IMR-90 (cell line): ENCODE results near the gene ACOXL. TPM values are rescaled to one million over a fixed set of nuclear protein-coding genes. Genes with fewer than 3 reads are reported as not detected.
A peak's percentile ranks its signal among the peaks of the same experiment; 100 is the strongest.

Experiments
- ATAC-seq: fragments of 200-7000 bp; cut with Tn5 transposase; 2 replicates; pipeline ENCODE4 v1.9.1; 2020; ENCODE audit warnings: low read depth, mild to moderate bottlenecking, moderate library complexity
- BruUV-seq: library from RNA; stranded (reverse); fragments of 400-500 nt; replicated peaks from 2 replicates; lab custom pipeline; 2021; lab: Mats Ljungman, UMichigan
- CTCF ChIA-PET: fragments of 300-600 bp; formaldehyde crosslinking; extraction: SDS; loops from one replicate; lab custom pipeline; 2021; ENCODE audit warnings: antibody characterized with exemption; lab: Yijun Ruan, JAX
- POLR2A ChIA-PET: fragments of 300-600 bp; sonication (Branson Sonifier 250); formaldehyde crosslinking; loops from one replicate; lab custom pipeline; 2022; ENCODE audit warnings: antibody characterized with exemption; ENCODE audit not compliant: unreplicated experiment; lab: Charles Lee
- DNase-seq: peaks from one replicate; pipeline ENCODE4 v3.0.0; 2013
- H2AFZ ChIP-seq: replicated peaks from 2 replicates; pipeline ENCODE3; 2013; ENCODE audit warnings: low read length, mild to moderate bottlenecking; ENCODE audit not compliant: poor library complexity
- H2AK5ac ChIP-seq: 2 replicates; pipeline ENCODE4 v1.6.1; 2013; ENCODE audit warnings: low read depth, low read length, inconsistent platforms
- H2AK9ac ChIP-seq: replicated peaks from 2 replicates; pipeline ENCODE3; 2013; ENCODE audit warnings: mild to moderate bottlenecking, low read depth, low read length, moderate library complexity; ENCODE audit not compliant: poor library complexity
- H2BK120ac ChIP-seq: 2 replicates; pipeline ENCODE4 v1.6.1; 2013; ENCODE audit warnings: low read depth, low read length, inconsistent platforms
- H2BK15ac ChIP-seq: 3 replicates; pipeline ENCODE4 v1.6.1; 2013; ENCODE audit warnings: low read depth, low read length, inconsistent platforms
- H2BK20ac ChIP-seq: 2 replicates; pipeline ENCODE4 v1.6.1; 2013; ENCODE audit warnings: low read depth, mild to moderate bottlenecking, inconsistent platforms, low read length, moderate library complexity
- H2BK5ac ChIP-seq: 2 replicates; pipeline ENCODE4 v1.6.1; 2013; ENCODE audit warnings: mild to moderate bottlenecking, low read depth, low read length, inconsistent platforms; ENCODE audit not compliant: poor library complexity, severe bottlenecking
- H3K14ac ChIP-seq: replicated peaks from 2 replicates; pipeline ENCODE4 v1.6.1; 2013; ENCODE audit warnings: low read depth, low read length, inconsistent platforms
- H3K18ac ChIP-seq: 2 replicates; pipeline ENCODE4 v1.6.1; 2013; ENCODE audit warnings: low read depth, low read length, control low read depth
- H3K23ac ChIP-seq: 2 replicates; pipeline ENCODE4 v1.6.1; 2013; ENCODE audit warnings: low read depth, low read length, inconsistent platforms
- H3K27ac ChIP-seq: 2 replicates; pipeline ENCODE4 v1.5.1; 2013; ENCODE audit warnings: mild to moderate bottlenecking, control low read depth, low read length; ENCODE audit not compliant: insufficient read depth
- H3K27me3 ChIP-seq: 2 replicates; pipeline ENCODE4 v1.6.1; 2013; ENCODE audit warnings: low read length; ENCODE audit not compliant: control insufficient read depth, insufficient read depth
- H3K36me3 ChIP-seq: 2 replicates; pipeline ENCODE4 v1.6.1; 2013; ENCODE audit warnings: low read length, mixed read lengths; ENCODE audit not compliant: control insufficient read depth, insufficient read depth
- H3K4ac ChIP-seq: 2 replicates; pipeline ENCODE4 v1.6.1; 2013; ENCODE audit warnings: low read depth, low read length, inconsistent platforms
- H3K4me1 ChIP-seq: 2 replicates; pipeline ENCODE4 v1.6.1; 2013; ENCODE audit warnings: low read length, mixed read lengths; ENCODE audit not compliant: control insufficient read depth, insufficient read depth
- H3K4me2 ChIP-seq: 2 replicates; pipeline ENCODE4 v1.6.1; 2013; ENCODE audit warnings: low read depth, mild to moderate bottlenecking, control low read depth, low read length, moderate library complexity
- H3K4me3 ChIP-seq: 2 replicates; pipeline ENCODE4 v1.5.1; 2013; ENCODE audit warnings: low read depth, mild to moderate bottlenecking, control low read depth, low read length, moderate library complexity; ENCODE audit not compliant: insufficient read depth
- H3K56ac ChIP-seq: 2 replicates; pipeline ENCODE4 v1.6.1; 2013; ENCODE audit warnings: low read length, inconsistent platforms; ENCODE audit not compliant: insufficient read depth; ENCODE audit errors: extremely low read depth
- H3K79me1 ChIP-seq, 2 experiments: 2 replicates each; pipeline ENCODE4 v1.6.1; 2013; ENCODE audit warnings: low read length in 2 of 2, inconsistent platforms in 1 of 2, low read depth in 1 of 2
- H3K9ac ChIP-seq: 2 replicates; pipeline ENCODE4 v1.6.1; 2013; ENCODE audit warnings: low read depth, low read length, control low read depth
- H3K9me1 ChIP-seq: 2 replicates; pipeline ENCODE4 v1.6.1; 2013; ENCODE audit warnings: low read length, inconsistent platforms; ENCODE audit not compliant: insufficient read depth
- H3K9me3 ChIP-seq: 2 replicates; pipeline ENCODE4 v1.6.1; 2013; ENCODE audit warnings: low read length; ENCODE audit not compliant: control insufficient read depth, insufficient read depth
- H4K20me1 ChIP-seq: 2 replicates; pipeline ENCODE4 v1.6.1; 2013; ENCODE audit warnings: low read length, inconsistent platforms; ENCODE audit not compliant: insufficient read depth
- H4K5ac ChIP-seq: 2 replicates; pipeline ENCODE4 v1.6.1; 2013; ENCODE audit warnings: mild to moderate bottlenecking, low read depth, low read length, control low read depth
- H4K8ac ChIP-seq, 2 experiments: 2 replicates each; pipeline ENCODE4 v1.6.1; 2013; ENCODE audit warnings: low read depth in 2 of 2, low read length in 2 of 2, control low read depth in 1 of 2, inconsistent platforms in 1 of 2
- H4K91ac ChIP-seq: 2 replicates; pipeline ENCODE4 v1.6.1; 2013; ENCODE audit warnings: low read depth, low read length, inconsistent platforms; ENCODE audit not compliant: insufficient read depth
- BHLHE40 ChIP-seq: fragments of 150-350 bp; IDR thresholded peaks from 2 replicates; pipeline ENCODE4 v1.6.1; 2016; ENCODE audit warnings: mild to moderate bottlenecking, low read depth, low read length
- CEBPB ChIP-seq: IDR thresholded peaks from 2 replicates; pipeline ENCODE4 v1.6.1; 2012; ENCODE audit warnings: low read depth, low read length, improper control_type of control experiment
- CHD1 ChIP-seq: IDR thresholded peaks from 2 replicates; pipeline ENCODE4 v1.6.1; 2012; ENCODE audit warnings: low read depth, low read length, improper control_type of control experiment
- FOS ChIP-seq: fragments of 150-350 bp; IDR thresholded peaks from 2 replicates; pipeline ENCODE4 v1.6.1; 2016; ENCODE audit warnings: low read depth, low read length
- MAFK ChIP-seq: IDR thresholded peaks from 2 replicates; pipeline ENCODE4 v1.6.1; 2012; ENCODE audit warnings: low read depth, low read length, improper control_type of control experiment
- NFE2L2 ChIP-seq: fragments of 150-350 bp; IDR thresholded peaks from 2 replicates; pipeline ENCODE4 v1.6.1; 2016; ENCODE audit warnings: low read depth, mild to moderate bottlenecking, low read length
- POLR2A ChIP-seq: IDR thresholded peaks from 2 replicates; pipeline ENCODE4 v1.6.1; 2012; ENCODE audit warnings: mild to moderate bottlenecking, low read depth, low read length
- RCOR1 ChIP-seq: IDR thresholded peaks from 2 replicates; pipeline ENCODE4 v1.6.1; 2012; ENCODE audit warnings: mild to moderate bottlenecking, low read length, improper control_type of control experiment; ENCODE audit not compliant: insufficient replicate concordance
- SMC3 ChIP-seq: fragments of 150-350 bp; IDR thresholded peaks from 2 replicates; pipeline ENCODE4 v1.6.1; 2016; ENCODE audit warnings: low read depth, mild to moderate bottlenecking, antibody characterized with exemption, low read length, moderate library complexity
- WGBS, 2 experiments: methylation state at CpG; one replicate each; pipeline versions ENCODE4 v1.1.5 to v1.1.7; 2013; ENCODE audit warnings: missing lambda C conversion rate in 2 of 2; ENCODE audit not compliant: insufficient read length in 1 of 2; ENCODE audit errors: extremely low coverage in 2 of 2; 5-methylcytosine and 5-hydroxymethylcytosine counted together
- dilution Hi-C: fragments of 300-500 bp; cut with HindIII; formaldehyde crosslinking; loops from one replicate; pipeline ENCODE4 v1.14.3; 2018; ENCODE audit warnings: low sequenced_read_pairs; ENCODE audit not compliant: unreplicated experiment
- in situ Hi-C: fragments of 300-500 bp; cut with MboI; formaldehyde crosslinking; loops from 3 replicates; pipeline ENCODE4 v1.14.3; 2019; ENCODE audit warnings: low sequenced_read_pairs, inconsistent platforms, mixed read lengths
- intact Hi-C: fragments of 100-400 bp; cut with micrococcal nuclease; formaldehyde crosslinking; loops from 2 replicates; pipeline ENCODE4 v1.10.0; 2022
- polyA plus RNA-seq, 3 experiments: library from polyadenylated mRNA; depleted of rRNA; stranded (reverse); fragments of >200 nt; gene quantifications; 2 replicates each; pipeline ENCODE4 v1.2.3, GENCODE V29; 2012; ENCODE audit warnings: low replicate concordance in 1 of 3
- total RNA-seq: library from RNA; depleted of rRNA; stranded (reverse); fragments of >200 nt; gene quantifications from 2 replicates; pipeline ENCODE4 v1.2.3, GENCODE V29; 2012
- TF ChIP-seq, protein P1 (sequence below): conservative IDR thresholded peaks from 2 replicates; pipeline ENCODE4 v1.5.1; 2012; ENCODE audit warnings: mild to moderate bottlenecking, low read depth, low read length, improper control_type of control experiment
- TF ChIP-seq, protein P2 (sequence below): fragments of 150-350 bp; IDR thresholded peaks from 2 replicates; pipeline ENCODE4 v1.6.1; 2017; ENCODE audit warnings: mild to moderate bottlenecking, antibody characterized with exemption, low read length, low read depth

ACOXL gene
- total and polyA plus RNA-seq, 2 of the 4 experiments (the other 2 are of a cell fraction), result not detected

DNA sequence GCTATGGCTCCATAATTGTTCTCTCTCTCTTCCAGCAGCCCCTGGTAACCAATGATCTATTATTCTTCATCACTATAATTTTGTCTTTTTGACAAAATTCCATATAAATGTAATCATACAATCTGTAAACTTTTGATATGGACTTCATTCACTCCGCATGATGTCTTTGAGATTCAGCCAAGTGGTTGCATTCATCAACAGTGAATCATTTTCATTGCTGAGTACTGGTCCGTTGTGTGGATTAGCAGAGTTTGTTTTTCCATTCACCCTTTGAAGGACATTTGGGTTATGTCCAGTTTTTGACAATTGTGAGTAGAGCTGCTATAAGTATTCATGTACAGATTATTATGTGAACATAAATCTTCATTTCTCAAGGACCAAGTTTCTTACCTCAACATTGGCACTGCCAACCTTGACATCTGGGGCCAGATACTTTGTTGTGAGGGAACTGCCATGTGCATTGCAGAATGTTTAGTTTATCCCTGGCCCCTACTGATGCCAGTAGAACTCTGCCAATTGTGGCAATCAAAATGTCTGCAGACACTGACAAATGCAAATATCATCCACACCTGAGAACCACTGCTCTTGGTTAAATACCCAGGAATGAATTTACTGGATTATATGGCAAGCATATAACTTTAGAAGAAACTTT lies 340.0 kb downstream of the ACOXL start:
- Histone ChIP-seq H4K20me1 (peaks cover 11% of the 10 kb centered on the region; the same call in 1 of the 2 replicates), H3K14ac (no peak overlapping the region), H3K36me3 (no peaks in the 10 kb centered on the region), H3K23ac (no peak overlapping the region), H4K91ac (no peak overlapping the region), H3K4me3 (no peak overlapping the region), H3K27ac (no peak overlapping the region), H3K4ac (no peak overlapping the region), H2AK5ac (no peak overlapping the region), H3K9ac (no peak overlapping the region), H2BK15ac (no peak overlapping the region), H3K18ac (no peak overlapping the region), H4K5ac (no peak overlapping the region), H3K79me1 (no peaks in the 10 kb centered on the region), H2BK5ac (no peak overlapping the region), H2BK120ac (no peak overlapping the region), H2BK20ac (no peak overlapping the region), H3K4me2 (no peak overlapping the region), H3K9me1 (peaks cover 5% of the 10 kb centered on the region), H3K56ac (no peak overlapping the region), H2AK9ac (no peak overlapping the region), H3K4me1 (peaks cover 7% of the 10 kb centered on the region), H3K27me3 (peaks cover 21% of the 10 kb centered on the region), H3K9me3 (peaks cover 8% of the 10 kb centered on the region; the same call in 1 of the 2 replicates), H2AFZ (no peak overlapping the region), H4K8ac (no peak overlapping the region)
- DNase-seq, result peak; percentile 80
- POLR2A ChIA-PET, result no interaction called here
- no CpG with 5 or more reads among the region's 2 CpGs for WGBS, 2 experiments
- in situ Hi-C loops (no loop called here), intact Hi-C loops (no loop called here), dilution Hi-C loops (no loop called here)
- ATAC-seq, result peak; percentile 88
- CTCF ChIA-PET, result no interaction called here
- BruUV-seq, result no TSS peak
- no peak for TF ChIP-seq FOS
- TF ChIP-seq CHD1, result no peak
- TF ChIP-seq, protein P1, sequence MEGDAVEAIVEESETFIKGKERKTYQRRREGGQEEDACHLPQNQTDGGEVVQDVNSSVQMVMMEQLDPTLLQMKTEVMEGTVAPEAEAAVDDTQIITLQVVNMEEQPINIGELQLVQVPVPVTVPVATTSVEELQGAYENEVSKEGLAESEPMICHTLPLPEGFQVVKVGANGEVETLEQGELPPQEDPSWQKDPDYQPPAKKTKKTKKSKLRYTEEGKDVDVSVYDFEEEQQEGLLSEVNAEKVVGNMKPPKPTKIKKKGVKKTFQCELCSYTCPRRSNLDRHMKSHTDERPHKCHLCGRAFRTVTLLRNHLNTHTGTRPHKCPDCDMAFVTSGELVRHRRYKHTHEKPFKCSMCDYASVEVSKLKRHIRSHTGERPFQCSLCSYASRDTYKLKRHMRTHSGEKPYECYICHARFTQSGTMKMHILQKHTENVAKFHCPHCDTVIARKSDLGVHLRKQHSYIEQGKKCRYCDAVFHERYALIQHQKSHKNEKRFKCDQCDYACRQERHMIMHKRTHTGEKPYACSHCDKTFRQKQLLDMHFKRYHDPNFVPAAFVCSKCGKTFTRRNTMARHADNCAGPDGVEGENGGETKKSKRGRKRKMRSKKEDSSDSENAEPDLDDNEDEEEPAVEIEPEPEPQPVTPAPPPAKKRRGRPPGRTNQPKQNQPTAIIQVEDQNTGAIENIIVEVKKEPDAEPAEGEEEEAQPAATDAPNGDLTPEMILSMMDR, result no peak
- TF ChIP-seq, protein P2, sequence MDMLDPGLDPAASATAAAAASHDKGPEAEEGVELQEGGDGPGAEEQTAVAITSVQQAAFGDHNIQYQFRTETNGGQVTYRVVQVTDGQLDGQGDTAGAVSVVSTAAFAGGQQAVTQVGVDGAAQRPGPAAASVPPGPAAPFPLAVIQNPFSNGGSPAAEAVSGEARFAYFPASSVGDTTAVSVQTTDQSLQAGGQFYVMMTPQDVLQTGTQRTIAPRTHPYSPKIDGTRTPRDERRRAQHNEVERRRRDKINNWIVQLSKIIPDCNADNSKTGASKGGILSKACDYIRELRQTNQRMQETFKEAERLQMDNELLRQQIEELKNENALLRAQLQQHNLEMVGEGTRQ, result no peak
- TF ChIP-seq SMC3, result no peak
- TF ChIP-seq RCOR1, result no peak
- no peak for TF ChIP-seq CEBPB
- no peak for TF ChIP-seq NFE2L2
- TF ChIP-seq POLR2A, result no peak
- no peak for TF ChIP-seq BHLHE40
- no peak for TF ChIP-seq MAFK
